ENCODE results near the gene STAT4. TPM values are rescaled to one million over a fixed set of nuclear protein-coding genes. Genes with fewer than 3 reads are reported as not detected.

Gene STAT4
- total RNA-seq, 2 experiments from 2014 or later: 52.4 to 52.6 TPM

GRCh38 chr2:191184457-191184856 lies 33.7 kb upstream of the STAT4 start:
- POLR2A ChIA-PET: no interaction called here
- no peaks in the 10 kb centered on the region for H3K27me3 Mint-ChIP-seq
- no peaks in the 10 kb centered on the region for H3K36me3 Mint-ChIP-seq
- CTCF ChIA-PET: no interaction called here
- peaks cover 24% of the 10 kb centered on the region for H3K4me1 Mint-ChIP-seq (ENCODE audit: low read depth)
- no peak overlapping the region for H3K27ac Mint-ChIP-seq
- no peaks in the 10 kb centered on the region for H3K9me3 Mint-ChIP-seq
- DNase-seq: no peak
- intact Hi-C loops (cut with micrococcal nuclease): no loop called here
- no peak overlapping the region for H3K4me3 Mint-ChIP-seq

- no peaks in the 10 kb centered on the region for H3K9me3 Mint-ChIP-seq
- DNase-seq: no peak
- H3K4me1 Mint-ChIP-seq (ENCODE audit: low read depth): peaks cover 15% of the 10 kb centered on the region
- no peaks in the 10 kb centered on the region for H3K36me3 Mint-ChIP-seq
- H3K4me3 Mint-ChIP-seq: no peak overlapping the region
- ChIA-PET POLR2A (no interaction called here), CTCF (interaction anchor here (1.5 kb wide), 1 partner anchor 131 kb away, joined by 3 read pairs; no protein-coding TSS in a partner anchor)
- no peaks in the 10 kb centered on the region for H3K27me3 Mint-ChIP-seq
- intact Hi-C loops (cut with micrococcal nuclease): no loop called here
- no peak overlapping the region for H3K27ac Mint-ChIP-seq
These were observed 32.7 kb upstream of the STAT4 start for GRCh38 chr2:191183516-191183915.

GRCh38 chr2:191183081-191183480 lies 32.3 kb upstream of the STAT4 start:
- no peaks in the 10 kb centered on the region for H3K9me3 Mint-ChIP-seq
- no peak overlapping the region for H3K27ac Mint-ChIP-seq

GRCh38 chr2:191180713-191181112 lies 29.9 kb upstream of the STAT4 start:
- CTCF ChIA-PET: interaction anchor here (1.5 kb wide), 1 partner anchor 26 kb away, joined by 3 read pairs; no protein-coding TSS in a partner anchor

More at GRCh38 chr2:191183081-191183480, 32.3 kb upstream of the STAT4 start:
- no peaks in the 10 kb centered on the region for H3K27me3 Mint-ChIP-seq
- ChIA-PET CTCF (interaction anchor here (1.5 kb wide), 1 partner anchor 130 kb away, joined by 3 read pairs; no protein-coding TSS in a partner anchor), POLR2A (no interaction called here)
- peaks cover 11% of the 10 kb centered on the region for H3K4me1 Mint-ChIP-seq (ENCODE audit: low read depth)
- no peak for DNase-seq
- intact Hi-C loops (cut with micrococcal nuclease): no loop called here
- no peaks in the 10 kb centered on the region for H3K36me3 Mint-ChIP-seq
- H3K4me3 Mint-ChIP-seq: no peak overlapping the region

GRCh38 chr2:191180276-191180675 lies 29.5 kb upstream of the STAT4 start:
- no peak overlapping the region for H3K4me3 Mint-ChIP-seq
- ChIA-PET POLR2A (no interaction called here), CTCF (interaction anchor here (1.5 kb wide), 1 partner anchor 25 kb away, joined by 3 read pairs; no protein-coding TSS in a partner anchor)
- no peaks in the 10 kb centered on the region for H3K36me3 Mint-ChIP-seq
- intact Hi-C loops (cut with micrococcal nuclease): no loop called here
- DNase-seq: no peak
- H3K4me1 Mint-ChIP-seq (ENCODE audit: low read depth): peaks cover 16% of the 10 kb centered on the region
- H3K9me3 Mint-ChIP-seq: no peaks in the 10 kb centered on the region
- no peaks in the 10 kb centered on the region for H3K27me3 Mint-ChIP-seq
- H3K27ac Mint-ChIP-seq: no peak overlapping the region

More at GRCh38 chr2:191180713-191181112, 29.9 kb upstream of the STAT4 start:
- POLR2A ChIA-PET: no interaction called here
- Mint-ChIP-seq H3K9me3 (no peaks in the 10 kb centered on the region), H3K27ac (no peak overlapping the region), H3K4me1 (ENCODE audit: low read depth) (peaks cover 14% of the 10 kb centered on the region), H3K27me3 (no peaks in the 10 kb centered on the region), H3K36me3 (no peaks in the 10 kb centered on the region), H3K4me3 (no peak overlapping the region)
- intact Hi-C loops (cut with micrococcal nuclease): no loop called here
- no peak for DNase-seq

- Mint-ChIP-seq H3K4me1 (ENCODE audit: low read depth) (peaks cover 23% of the 10 kb centered on the region), H3K27ac (no peak overlapping the region), H3K4me3 (no peak overlapping the region), H3K27me3 (no peaks in the 10 kb centered on the region), H3K36me3 (no peaks in the 10 kb centered on the region), H3K9me3 (no peaks in the 10 kb centered on the region)
- intact Hi-C loops (cut with micrococcal nuclease): no loop called here
- ChIA-PET POLR2A (no interaction called here), CTCF (interaction anchor here (0.5 to 1.5 kb wide), 3 partner anchors 14 to 343 kb away, joined by 3 to 4 read pairs (median 3); no protein-coding TSS in a partner anchor)
- no peak for DNase-seq
These were observed 28.2 kb upstream of the STAT4 start for GRCh38 chr2:191178806-191179514.

- intact Hi-C loops (cut with micrococcal nuclease): no loop called here
- no peak overlapping the region for H3K4me3 Mint-ChIP-seq
- CTCF ChIA-PET: interaction anchor here (0.5 to 1.5 kb wide), 3 partner anchors 13 to 344 kb away, joined by 3 to 4 read pairs (median 3); no protein-coding TSS in a partner anchor
These were observed 27.2 kb upstream of the STAT4 start for GRCh38 chr2:191177751-191178736.

GRCh38 chr2:191176801-191177438 lies 26.1 kb upstream of the STAT4 start:
- Mint-ChIP-seq H3K4me3 (no peak overlapping the region), H3K4me1 (ENCODE audit: low read depth) (peaks cover 40% of the 10 kb centered on the region), H3K36me3 (no peaks in the 10 kb centered on the region), H3K27me3 (no peaks in the 10 kb centered on the region), H3K9me3 (no peaks in the 10 kb centered on the region), H3K27ac (no peak overlapping the region)
- CTCF ChIA-PET: interaction anchor here (2.0 kb wide), 1 partner anchor 12 kb away, joined by 13 read pairs; no protein-coding TSS in a partner anchor
- POLR2A ChIA-PET: no interaction called here
- intact Hi-C loops (cut with micrococcal nuclease): no loop called here
- DNase-seq: no peak

More at GRCh38 chr2:191177751-191178736, 27.2 kb upstream of the STAT4 start:
- DNase-seq: no peak
- no peaks in the 10 kb centered on the region for H3K36me3 Mint-ChIP-seq
- no peaks in the 10 kb centered on the region for H3K9me3 Mint-ChIP-seq
- POLR2A ChIA-PET: no interaction called here
- H3K27ac Mint-ChIP-seq: no peak overlapping the region
- no peaks in the 10 kb centered on the region for H3K27me3 Mint-ChIP-seq
- H3K4me1 Mint-ChIP-seq (ENCODE audit: low read depth): peaks cover 29% of the 10 kb centered on the region

GRCh38 chr2:191176305-191176704 lies 25.5 kb upstream of the STAT4 start:
- H3K36me3 Mint-ChIP-seq: no peaks in the 10 kb centered on the region
- H3K27me3 Mint-ChIP-seq: no peaks in the 10 kb centered on the region
- peaks cover 46% of the 10 kb centered on the region for H3K4me1 Mint-ChIP-seq (ENCODE audit: low read depth)
- ChIA-PET CTCF (interaction anchor here (0.6 to 2.0 kb wide), 3 partner anchors 11 to 338 kb away, joined by 3 to 13 read pairs (median 3); no protein-coding TSS in a partner anchor), POLR2A (interaction anchor here (1.0 kb wide), 1 partner anchor 17 kb away, joined by 3 read pairs; no protein-coding TSS in a partner anchor)
- no peak for DNase-seq
- H3K4me3 Mint-ChIP-seq: no peak overlapping the region
- H3K9me3 Mint-ChIP-seq: no peaks in the 10 kb centered on the region
- intact Hi-C loops (cut with micrococcal nuclease): no loop called here
- no peak overlapping the region for H3K27ac Mint-ChIP-seq

- ChIA-PET POLR2A (no interaction called here), CTCF (interaction anchor here (2.0 to 2.2 kb wide), 2 partner anchors 9 to 10 kb away, joined by 9 to 13 read pairs; no protein-coding TSS in a partner anchor)
- no peaks in the 10 kb centered on the region for H3K9me3 Mint-ChIP-seq
- DNase-seq: no peak
- peaks cover 54% of the 10 kb centered on the region for H3K4me1 Mint-ChIP-seq (ENCODE audit: low read depth)
- H3K27me3 Mint-ChIP-seq: no peaks in the 10 kb centered on the region
- no peak overlapping the region for H3K27ac Mint-ChIP-seq
- no peak overlapping the region for H3K4me3 Mint-ChIP-seq
- intact Hi-C loops (cut with micrococcal nuclease): no loop called here
- no peaks in the 10 kb centered on the region for H3K36me3 Mint-ChIP-seq
These were observed 23.6 kb upstream of the STAT4 start for GRCh38 chr2:191174442-191174841.

- peaks cover 59% of the 10 kb centered on the region for H3K4me1 Mint-ChIP-seq (ENCODE audit: low read depth)
- intact Hi-C loops (cut with micrococcal nuclease): no loop called here
- POLR2A ChIA-PET: no interaction called here
These were observed 22.4 kb upstream of the STAT4 start for GRCh38 chr2:191173206-191173605.

More at GRCh38 chr2:191173206-191173605, 22.4 kb upstream of the STAT4 start:
- Mint-ChIP-seq H3K27me3 (no peaks in the 10 kb centered on the region), H3K4me3 (no peak overlapping the region), H3K36me3 (no peaks in the 10 kb centered on the region), H3K27ac (no peak overlapping the region), H3K9me3 (no peaks in the 10 kb centered on the region)
- DNase-seq: no peak
- CTCF ChIA-PET: interaction anchor here (1.6 to 3.4 kb wide), 3 partner anchors 9 to 21 kb away, joined by 3 to 13 read pairs (median 9); no protein-coding TSS in a partner anchor
